Stimulated activated CD4-positive, alpha-beta T cell treated with anti-CD3 and anti-CD28 coated beads, Interleukin-2, amount 100 ng/mL, for 4 hours (primary cell): ENCODE results near the gene C1orf174.
"Not testable (repeated sequence)": the region's sequence is repeated elsewhere in the genome, so short reads cannot be mapped to it uniquely, and the experiment has no call there.

Source experiments
- DNase-seq: peaks from one replicate; pipeline ENCODE4 v3.0.0-alpha.2; 2020; ENCODE audit warnings: low read depth

C1orf174 gene

DNA sequence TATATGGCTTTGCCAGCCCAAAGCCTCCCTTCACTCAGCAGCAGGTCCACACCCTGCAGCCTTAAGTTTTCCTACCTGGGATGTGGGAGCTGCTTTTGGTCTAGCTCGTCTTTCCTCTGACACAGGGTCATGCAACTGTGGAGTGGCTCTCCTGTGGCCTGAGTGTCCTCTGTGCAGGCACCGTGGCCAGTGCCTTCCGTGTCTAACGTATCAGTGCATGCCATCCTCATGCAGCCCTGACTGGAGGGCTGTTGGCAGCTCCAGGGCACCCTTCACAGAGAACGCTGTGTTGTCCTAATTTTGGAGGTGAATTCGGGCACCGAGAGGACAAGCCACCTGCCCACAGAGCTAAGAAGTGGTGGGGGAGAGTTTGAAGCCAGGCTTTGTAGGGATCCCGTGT lies 25.7 kb upstream of the C1orf174 start:
- no peak for DNase-seq

DNA sequence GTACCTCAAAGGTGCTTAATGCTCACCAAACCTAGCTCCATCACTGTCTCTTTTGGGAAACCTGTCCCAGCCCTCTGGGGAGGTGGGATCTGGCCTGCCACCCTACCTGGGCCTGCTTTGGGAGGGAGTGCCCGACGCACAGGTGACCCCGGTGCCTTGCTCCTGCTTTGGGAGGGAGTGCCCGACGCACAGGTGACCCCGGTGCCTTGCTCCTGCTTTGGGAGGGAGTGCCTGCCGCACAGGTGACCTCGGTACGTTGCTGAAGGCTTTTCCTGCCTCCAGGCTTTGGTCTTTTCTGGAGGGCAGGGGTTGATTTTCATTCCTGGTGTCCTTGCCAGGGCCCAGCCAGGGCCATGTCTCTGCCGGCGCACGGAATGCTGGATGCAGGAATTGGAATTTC lies 25.2 kb upstream of the C1orf174 start:
- no peak for DNase-seq

DNA sequence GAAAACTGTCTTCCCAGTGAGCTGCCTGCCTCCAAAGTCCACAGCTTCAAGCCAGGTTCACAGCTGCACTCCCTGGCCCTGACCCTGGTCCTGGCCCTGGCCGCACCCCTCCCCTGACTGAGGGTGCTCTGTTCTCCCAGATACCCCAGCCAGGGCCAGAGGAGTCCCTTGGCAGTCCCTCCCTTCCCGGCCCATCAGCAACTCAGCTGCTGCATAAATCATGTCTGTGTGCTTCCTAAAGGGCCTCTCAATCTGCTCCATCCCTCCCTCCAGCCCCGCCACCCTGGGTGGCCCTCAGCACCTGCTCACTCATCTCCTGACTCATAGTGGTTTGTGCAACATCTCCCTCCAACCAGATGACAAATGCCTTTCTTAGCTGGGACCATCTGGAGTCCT lies 24.8 kb upstream of the C1orf174 start:
- no peak for DNase-seq

DNA sequence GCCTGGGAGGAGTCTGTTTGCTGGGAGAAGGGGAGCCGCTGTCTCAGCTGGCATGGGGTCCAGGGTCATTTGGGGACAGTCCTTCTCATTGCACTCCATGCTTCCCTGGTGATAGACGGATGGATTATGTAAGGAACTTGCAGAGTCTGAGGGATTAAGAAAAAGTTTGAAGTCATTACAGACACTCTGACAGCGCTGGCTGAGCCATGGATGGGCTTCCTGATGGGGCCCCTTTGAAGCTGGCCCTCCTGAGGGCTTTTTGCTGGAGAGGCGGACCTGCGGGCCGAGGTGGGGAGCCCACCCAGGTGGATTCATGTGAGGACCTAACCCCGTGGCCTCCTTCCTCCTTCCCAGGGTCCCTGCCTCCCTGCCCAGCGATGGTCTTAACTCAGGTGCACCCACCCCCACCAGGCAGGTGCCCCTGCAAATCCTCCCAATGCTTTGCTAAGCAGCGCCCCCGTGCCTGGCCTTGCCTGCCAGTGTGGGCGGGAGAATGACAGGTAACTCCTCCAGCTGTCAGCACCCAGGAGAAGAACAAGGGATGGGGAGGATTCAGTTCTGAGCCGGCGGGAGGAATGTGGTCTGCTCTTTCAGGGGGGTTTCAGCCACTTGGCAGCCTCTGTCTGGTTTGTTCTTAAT lies 24.2 kb upstream of the C1orf174 start:
- no peak for DNase-seq

DNA sequence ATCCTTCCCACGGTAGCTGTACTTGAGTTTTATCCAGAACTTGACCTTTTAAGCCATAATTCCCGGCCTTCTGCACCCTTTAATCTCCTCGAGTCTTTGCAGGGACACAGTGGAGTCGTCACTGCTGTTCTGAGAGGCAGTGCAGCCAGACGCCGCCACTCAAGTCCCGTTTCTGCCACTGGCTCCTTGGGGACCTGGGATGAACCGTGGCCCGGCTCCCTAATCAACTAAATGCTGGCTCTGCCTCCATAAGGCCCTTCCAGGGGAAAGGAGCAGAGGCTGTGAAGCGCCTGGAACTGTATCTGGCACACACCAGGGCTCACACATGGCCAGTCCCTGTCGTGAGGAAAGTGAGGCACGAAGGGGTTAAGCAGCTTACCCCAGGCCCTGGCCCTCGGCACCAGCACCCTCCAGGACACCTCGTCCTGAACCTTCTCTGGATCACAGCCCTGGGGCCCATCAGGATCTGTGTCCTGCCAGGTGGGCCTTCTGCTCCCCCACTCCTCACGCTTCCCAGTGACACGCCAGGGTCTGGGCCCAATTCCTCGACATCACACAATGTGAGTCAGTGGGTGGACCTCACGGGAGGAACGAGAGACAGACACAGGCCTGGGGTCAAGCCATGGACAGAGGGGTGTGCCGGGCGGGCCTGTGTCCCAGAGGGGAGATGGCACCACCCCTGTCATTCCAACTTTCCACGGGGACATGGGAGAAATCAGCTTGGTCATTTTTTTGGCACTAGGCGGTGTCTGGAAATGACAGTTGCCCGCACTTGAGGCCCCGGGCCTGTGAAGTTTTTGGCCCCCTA lies 23.5 kb upstream of the C1orf174 start:
- no peak for DNase-seq

DNA sequence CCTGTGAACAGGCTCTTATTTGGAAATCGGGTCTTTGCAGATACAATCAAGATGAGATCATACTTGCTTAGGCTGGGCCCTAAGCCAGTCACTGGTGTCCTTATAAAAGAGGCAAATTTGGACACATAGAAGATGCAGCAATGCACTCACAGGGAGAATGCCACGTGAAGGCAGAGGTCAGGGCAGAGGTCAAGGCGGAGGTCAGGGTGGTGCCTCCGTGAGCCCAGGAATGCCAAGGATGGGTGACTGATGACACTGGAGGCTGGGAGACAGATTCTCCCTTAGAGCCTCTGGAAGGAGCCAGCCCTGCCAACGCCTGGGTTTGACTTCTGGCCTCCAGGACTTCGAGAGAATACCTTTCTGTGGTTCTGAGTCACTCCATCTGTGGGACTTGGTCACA lies 22.8 kb upstream of the C1orf174 start:
- no peak for DNase-seq

DNA sequence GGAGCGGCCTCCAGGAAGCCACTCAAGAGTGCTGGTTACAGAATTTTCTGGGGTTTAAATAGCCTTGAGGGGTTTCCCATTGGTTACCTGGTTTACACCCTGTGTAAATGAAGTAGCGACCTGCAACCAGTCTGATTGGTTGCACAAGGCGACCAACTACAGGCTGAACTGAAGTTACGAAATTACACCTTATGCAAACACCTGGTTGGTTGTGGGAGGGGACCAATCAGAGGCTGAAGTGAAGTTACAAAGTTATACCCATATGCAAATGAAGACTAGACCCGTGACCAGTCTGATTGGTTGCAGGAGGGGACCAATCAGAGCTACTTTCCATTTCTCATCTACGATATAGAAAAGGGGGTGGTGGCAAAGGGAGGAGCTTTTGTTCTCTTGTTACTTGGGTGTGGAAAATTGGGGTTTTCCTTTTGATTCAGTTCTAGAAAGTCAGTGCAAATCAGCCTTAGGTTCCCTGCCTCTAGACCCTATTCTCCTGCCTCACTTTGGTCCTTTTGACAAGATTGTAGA lies 22.2 kb upstream of the C1orf174 start:
- DNase-seq, result no peak

DNA sequence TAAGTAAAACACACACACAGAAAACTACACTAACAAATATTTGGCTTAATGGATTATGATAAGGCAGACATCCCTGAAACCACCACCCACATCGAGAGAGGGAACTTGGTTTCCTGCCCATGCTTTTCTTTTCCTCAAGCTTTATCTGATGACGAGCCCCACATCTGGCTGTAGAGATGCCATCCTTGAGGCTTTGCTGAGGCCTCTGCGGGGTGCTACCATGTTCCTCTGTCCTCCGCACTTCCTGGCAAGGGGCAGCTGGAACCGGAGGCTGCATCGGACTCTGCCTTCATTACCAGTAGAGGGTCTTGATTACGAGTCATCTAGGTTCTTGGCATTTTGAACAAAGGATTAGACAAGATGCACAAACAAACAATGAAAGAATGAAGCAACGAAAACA lies 21.7 kb upstream of the C1orf174 start:
- no peak for DNase-seq

DNA sequence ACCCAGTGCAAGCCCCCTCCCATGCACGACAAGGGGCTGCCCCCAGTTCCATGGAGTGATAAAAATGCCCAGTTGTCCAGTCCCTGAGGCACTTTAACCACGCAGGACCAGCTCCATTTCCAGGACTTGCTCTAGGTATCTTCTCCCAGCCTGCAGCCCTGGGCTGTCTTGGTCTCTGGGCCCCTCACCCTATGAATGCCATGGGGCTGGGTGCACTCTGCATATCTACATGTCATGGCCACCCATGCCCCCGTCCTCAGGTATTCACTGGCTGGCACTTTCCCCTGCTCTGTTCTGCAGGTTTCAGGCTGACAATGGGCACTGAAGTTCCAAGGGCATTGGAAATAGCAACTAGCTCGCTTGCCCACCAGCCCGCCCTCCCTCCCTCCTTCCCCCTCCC lies 19.6 kb upstream of the C1orf174 start:
- DNase-seq, result no peak

DNA sequence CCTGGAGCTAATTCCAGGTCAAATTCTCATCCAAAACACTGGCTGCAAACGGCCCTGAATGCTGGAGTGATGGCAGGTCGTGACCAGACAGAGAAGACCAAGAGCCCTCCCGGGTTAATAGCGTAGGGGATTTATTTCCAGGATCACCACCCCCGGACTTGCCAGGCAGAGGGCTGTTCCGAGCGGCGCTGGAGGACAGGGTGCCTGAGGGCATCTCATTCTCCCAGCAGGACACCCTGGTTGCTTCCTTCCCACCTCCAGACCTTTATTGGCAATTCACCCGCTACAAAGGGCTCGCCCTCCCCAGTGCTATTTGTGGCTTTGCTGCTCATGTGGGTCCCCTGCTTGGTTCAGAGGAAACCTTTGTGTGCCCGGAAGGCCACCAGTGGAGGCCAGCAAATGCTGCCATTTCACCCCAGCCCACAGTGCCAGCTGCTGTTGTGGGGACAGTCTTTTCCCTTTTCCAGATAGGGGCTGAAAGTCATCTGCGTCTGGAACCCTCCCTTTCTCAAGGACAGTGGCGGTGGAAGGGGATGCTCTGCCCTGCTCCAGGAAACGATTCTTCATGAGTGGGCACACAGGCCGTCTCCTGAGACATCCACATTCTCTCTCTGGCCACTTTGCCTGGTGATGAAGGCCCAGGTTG lies 19.0 kb upstream of the C1orf174 start:
- DNase-seq, result no peak

DNA sequence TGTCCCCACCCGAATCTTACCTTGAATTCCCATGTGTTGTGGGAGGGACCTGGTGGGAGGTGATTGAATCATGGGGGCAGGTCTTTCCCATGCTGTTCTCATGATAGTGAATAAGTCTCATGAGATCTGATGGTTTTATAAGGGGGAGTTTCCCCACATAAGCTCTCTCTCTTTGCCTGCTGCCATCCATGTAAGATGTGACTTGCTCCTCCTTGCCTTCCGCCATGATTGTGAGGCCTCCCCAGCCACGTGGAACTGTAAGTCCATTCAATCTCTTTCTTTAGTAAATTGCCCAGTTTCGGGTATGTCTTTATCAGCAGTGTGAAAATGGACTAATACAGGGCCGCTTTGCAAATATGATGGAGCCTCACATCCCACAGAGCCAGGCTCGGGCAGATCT lies 18.3 kb upstream of the C1orf174 start:
- not testable (repeated sequence) for DNase-seq

DNA sequence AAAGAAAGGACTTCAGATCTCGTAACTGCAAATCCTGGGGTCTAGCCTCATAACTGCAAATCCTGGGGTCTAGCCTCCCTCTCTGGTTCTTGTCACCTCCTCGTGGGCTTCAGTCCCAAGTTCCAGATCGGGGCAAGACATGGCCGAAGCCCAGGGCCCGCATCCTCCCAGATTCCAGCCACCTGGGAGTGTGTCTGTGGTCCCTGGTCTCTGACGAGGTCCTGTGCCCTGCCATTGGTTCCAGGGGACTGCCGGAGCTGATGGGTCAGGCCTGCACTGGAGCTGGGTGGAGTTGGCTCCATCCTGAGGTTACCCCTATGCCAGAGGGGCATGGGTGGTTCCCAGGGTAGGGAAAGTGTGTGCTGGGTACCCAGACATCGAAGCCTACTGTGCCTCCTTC lies 17.7 kb upstream of the C1orf174 start:
- DNase-seq, result no peak

DNA sequence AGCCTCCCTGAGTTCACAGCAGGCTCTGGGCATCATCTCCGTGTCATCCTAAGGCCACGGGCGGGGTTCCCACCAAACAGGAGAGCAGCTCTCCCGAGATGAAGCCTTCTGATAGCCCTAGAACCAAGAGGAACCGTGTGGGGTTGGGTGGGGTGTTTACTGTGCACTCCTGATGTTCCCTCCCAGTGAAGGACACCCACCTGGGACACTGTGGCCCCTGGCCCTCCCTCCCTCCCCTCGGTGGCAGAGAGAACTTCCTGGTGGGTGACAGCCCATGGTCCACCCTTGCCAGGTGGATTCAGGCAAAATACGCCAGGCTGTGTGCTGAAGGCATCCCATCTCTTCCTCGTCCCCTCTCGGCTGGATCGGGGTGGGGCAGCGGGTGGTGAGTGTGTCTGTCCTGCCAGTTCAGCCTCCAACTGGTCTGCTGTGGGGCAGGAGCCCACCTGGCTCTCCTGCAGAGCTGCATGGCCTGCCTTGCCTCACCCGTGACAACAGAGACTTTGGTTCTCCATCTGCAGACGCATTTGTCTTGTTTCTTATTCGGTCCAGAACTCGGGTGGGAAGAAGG lies 15.6 kb upstream of the C1orf174 start:
- DNase-seq, result no peak

DNA sequence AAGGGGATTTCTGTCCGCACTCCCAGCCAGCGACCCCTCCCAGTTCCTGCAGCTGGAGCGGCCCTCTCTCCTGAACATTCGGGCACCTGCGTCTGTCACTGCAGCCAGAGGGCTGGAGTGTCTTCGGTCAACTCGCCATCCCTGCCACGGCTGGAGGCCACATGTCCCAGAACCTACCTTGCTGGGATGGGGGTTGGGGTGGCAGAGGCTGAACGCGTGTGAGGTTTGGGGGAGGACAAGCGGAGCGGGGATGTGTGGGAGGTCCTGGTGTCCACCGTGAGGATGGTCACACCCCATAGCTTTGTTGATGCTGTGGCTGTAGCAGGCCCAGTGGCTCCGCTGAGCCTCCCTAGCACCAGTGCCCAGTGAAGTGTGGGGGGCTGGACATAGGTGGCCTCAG lies 14.8 kb upstream of the C1orf174 start:
- no peak for DNase-seq

DNA sequence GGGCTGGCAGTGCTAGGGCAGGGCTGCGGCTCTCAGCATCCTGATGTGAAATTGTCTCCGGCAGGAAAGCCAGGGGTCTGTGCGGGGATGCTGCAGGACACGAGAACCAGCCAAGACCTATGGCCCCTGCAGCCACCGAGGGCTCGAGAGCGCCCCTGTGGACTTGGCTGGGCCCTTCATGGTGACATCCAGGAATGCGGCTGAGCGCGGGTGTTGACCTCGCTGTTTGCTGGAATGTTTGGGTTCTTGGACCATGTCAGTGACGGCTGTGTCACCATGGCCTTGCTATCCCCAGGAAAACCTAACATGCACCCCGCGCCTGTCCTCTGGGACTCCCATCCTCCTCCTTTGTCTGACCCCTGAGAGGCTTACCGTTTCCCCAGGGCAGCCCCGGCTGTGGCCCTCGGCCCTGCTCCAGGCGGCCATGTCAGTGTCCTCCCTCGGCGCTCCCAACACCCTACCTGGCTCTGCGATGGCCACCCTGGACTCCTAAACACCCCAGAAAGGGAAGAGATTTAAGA lies 14.3 kb upstream of the C1orf174 start:
- DNase-seq, result no peak

DNA sequence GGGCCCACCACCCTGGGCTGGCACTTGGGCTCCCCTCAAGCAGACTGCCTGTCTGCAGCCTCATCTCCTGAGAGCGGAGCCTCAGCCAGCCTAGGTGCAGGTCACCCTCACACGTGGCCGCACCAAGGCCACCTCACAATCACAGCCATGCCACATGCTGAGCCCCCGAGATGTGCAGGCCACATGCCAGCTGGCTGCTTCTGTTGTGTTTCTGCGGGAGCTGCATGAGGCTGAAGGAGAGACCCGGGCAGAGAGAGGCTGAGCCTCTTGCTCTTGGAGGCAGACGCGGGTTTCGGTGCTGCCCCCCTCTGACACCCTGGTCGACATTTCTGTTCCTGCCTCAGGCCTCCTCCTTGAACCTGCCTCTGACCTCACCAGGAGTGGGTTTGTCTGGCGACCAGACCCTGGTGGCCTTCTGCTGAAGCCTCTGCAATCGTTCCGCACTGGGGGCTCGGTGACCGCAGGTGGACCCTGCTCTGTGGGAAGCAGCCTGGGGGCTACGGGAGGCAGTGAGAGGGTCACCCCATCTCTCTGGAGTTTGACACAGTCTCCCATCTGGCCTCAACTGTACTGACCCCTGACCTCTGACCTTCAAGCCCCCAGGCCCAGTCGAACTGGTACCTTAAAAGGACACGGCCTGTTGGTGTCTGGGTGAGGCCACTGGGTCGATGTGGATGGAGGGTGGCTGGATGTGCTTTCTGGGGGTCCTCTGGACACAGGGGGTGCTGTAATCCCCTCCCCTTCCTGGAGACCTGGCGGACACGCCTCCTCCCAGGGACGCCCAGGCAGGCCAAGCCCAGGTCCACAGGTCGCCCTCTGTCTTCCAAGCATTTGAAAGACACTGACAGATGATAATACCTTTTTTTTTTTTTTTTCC lies 13.0 kb upstream of the C1orf174 start:
- DNase-seq, result no peak

DNA sequence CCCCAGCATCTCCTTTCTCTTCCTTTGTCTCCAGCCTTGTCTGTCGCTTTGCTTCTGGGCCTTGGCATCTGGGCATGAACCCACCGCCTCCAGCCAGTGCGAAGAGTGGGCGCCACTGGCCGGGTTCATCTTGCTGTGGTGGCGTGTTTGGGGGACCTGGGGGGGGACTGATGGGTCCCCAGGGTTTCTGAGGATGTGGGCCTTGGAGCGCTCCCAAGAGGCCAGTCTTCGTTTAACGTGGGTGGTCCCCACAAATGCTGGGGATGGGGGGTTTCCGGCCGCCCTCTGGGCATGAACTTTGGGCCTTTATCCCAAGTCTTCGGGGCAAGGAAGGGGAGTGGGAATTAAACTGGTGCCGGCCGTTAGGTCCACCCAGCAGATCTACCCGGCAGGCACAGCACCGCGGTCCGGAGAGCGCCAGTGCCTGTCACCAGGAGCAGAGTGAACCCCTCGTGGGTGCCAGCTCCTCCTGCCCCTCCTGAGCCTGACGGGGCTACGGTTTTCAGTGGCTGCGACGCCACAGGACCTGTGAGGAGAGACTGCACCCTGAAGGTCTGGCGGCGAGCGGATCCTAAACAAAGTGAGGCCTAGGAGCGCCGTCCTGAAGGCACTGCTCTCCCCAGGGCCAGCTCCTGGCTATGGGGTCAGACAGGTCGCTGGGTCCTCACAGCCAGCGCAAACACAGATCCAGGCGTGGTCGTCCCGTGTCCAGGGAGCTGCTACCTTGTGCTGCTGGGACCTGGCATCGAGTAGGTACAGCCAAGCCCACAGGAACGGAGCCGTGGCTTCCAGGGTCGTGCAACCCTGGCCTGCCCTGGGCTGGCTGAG lies 12.1 kb upstream of the C1orf174 start:
- DNase-seq, result no peak

DNA sequence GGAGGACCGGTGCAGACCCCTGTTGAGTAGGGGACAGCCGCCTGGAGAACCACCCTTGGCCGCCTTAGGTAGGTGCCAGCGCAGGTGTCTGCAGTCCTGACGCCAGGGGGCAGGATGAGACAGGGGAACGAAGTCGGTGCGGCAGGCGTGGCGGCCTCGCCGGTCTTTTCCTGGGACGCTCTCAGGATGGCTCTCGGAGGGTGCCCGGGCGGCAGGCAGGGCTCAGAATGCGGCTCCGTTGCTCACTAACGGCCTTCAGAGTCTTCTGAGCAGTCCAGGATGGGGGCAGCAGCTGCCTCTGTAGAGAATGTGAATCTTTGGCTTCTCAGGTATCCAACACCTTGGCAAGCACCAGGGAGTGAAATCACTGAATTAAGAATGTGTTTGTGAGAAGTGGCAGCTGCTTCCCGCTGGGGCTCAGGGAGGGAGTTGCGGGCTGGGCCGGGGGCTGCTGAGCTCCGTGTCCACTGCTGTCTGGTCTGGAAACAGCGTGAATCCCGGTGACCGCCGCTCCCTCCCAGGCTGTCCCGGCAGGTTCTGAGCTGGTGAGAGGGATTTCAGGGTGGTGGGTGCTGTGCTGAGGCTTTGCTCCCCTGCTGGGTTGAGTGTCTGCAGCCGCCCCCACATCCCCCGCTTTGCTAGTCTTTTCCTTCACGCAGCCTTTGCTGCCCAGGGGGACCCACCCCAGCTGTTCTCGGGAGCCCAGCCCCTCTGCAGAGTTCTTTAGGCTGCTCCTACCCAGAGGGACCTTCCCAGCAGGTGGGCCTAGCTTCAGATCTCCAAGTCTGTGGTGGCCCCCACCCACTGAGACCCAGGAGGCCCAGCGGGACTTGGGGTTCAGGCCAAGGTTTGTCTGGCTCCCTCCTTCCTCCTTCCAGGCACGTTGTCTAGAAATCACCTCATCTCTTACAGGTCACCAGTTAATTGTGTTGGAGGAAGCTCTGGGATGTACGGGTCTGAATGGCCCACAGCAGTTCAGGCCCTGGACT lies 11.1 kb upstream of the C1orf174 start:
- DNase-seq, result peak; percentile 68

DNA sequence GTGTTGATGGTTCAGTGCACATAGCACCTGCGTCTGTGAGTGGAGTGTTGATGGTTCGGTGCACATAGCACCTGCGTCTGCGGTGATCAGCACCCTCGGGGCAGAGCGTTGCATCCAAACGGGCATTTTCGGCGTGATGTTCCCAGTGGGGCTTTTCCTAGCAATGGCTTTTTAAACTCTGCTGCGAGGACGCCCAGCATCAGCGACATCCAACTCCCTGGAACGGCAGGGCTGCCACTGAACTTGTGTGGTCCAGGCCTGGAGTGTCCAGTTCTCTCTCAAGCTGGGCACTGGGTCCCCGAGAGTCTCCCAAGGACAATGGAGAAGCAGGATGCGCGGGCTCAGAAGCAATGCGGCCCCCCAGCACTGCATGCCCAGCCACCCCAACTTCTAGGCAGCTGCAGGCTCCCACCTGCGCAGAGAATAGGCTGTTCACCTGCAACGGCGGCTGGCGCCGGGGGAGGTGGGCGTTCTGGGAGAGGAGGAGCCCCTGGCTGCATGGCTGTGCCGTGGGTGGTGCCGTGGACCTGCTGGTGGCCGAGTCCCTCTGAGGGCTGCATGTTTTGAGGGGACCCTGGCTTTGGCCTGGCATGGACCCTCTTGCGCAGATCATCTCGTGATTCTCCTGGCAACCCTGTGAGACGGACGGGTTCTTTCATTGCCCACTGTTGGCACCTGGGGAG lies 10.1 kb upstream of the C1orf174 start:
- DNase-seq, result no peak
